Panc1 (cell line): ENCODE data around the gene FIBP. TPM values are rescaled to one million over a fixed set of nuclear protein-coding genes. Genes with fewer than 3 reads are reported as not detected.

Source experiments
- ATAC-seq: fragments of 200-7000 bp; cut with Tn5 transposase; 2 replicates; pipeline ENCODE4 v1.9.1; 2020; ENCODE audit warnings: mild to moderate bottlenecking, moderate library complexity
- BruUV-seq: library from RNA; stranded (reverse); fragments of 400-500 nt; replicated peaks from 2 replicates; lab custom pipeline; 2021; lab: Mats Ljungman, UMichigan
- CTCF ChIA-PET: fragments of 300-600 bp; sonication (Branson Sonifier 250); formaldehyde crosslinking; loops from one replicate; lab custom pipeline; 2022; ENCODE audit warnings: antibody characterized with exemption; lab: Charles Lee
- POLR2A ChIA-PET: fragments of 300-600 bp; sonication (Branson Sonifier 250); formaldehyde crosslinking; loops from one replicate; lab custom pipeline; 2022; ENCODE audit warnings: antibody characterized with exemption; lab: Charles Lee
- DNase-seq: peaks from one replicate; pipeline ENCODE4 v3.0.0-alpha.2; 2010; ENCODE audit warnings: low read depth, low spot score
- H3K27ac ChIP-seq: 2 replicates; pipeline ENCODE4 v1.5.1; 2011; ENCODE audit warnings: mild to moderate bottlenecking, low read length, inconsistent platforms
- H3K27me3 ChIP-seq: fragments of 200-500 bp; sonication (Bioruptor generic); 2 replicates; pipeline ENCODE4 v1.6.0; 2014; ENCODE audit warnings: low read length, inconsistent platforms; ENCODE audit not compliant: control insufficient read depth, insufficient read depth
- H3K36me3 ChIP-seq: fragments of 200-500 bp; sonication (Bioruptor generic); 2 replicates; pipeline ENCODE4 v1.5.1; 2014; ENCODE audit warnings: inconsistent platforms, mild to moderate bottlenecking, low read length, moderate library complexity; ENCODE audit not compliant: control insufficient read depth, insufficient read depth
- H3K4me1 ChIP-seq: 2 replicates; pipeline ENCODE4 v1.5.1; 2011; ENCODE audit warnings: inconsistent platforms, mild to moderate bottlenecking, low read length, moderate library complexity; ENCODE audit not compliant: control insufficient read depth, insufficient read depth
- H3K4me3 ChIP-seq, 2 experiments: 2 replicates each; pipeline ENCODE4 v1.5.1; 2011 to 2012; ENCODE audit warnings: low read depth in 2 of 2, low read length in 2 of 2, mild to moderate bottlenecking in 2 of 2, inconsistent platforms in 1 of 2, moderate library complexity in 1 of 2
- H3K9me3 ChIP-seq: fragments of 200-500 bp; sonication (Bioruptor generic); 2 replicates; pipeline ENCODE4 v1.5.1; 2014; ENCODE audit warnings: low read depth, mild to moderate bottlenecking, inconsistent platforms, low read length, moderate library complexity; ENCODE audit not compliant: control insufficient read depth, insufficient read depth
- CTCF ChIP-seq: fragments of 450-650 bp; IDR thresholded peaks from 2 replicates; pipeline ENCODE4 v1.5.1; 2017; ENCODE audit warnings: mild to moderate bottlenecking
- POLR2AphosphoS5 ChIP-seq: IDR thresholded peaks from 2 replicates; pipeline ENCODE4 v1.6.1; 2012; ENCODE audit warnings: mild to moderate bottlenecking, low read depth, low read length, moderate library complexity
- REST ChIP-seq, 2 experiments: IDR thresholded peaks; 2 replicates each; pipeline ENCODE4 v1.6.1; 2011 to 2012; ENCODE audit warnings: low read depth in 2 of 2, control low read depth in 1 of 2, low read length in 1 of 2, mild to moderate bottlenecking in 1 of 2, moderate library complexity in 1 of 2; ENCODE audit not compliant: insufficient read depth in 1 of 2
- SIN3A ChIP-seq: IDR thresholded peaks from 2 replicates; pipeline ENCODE4 v1.6.1; 2012; ENCODE audit warnings: low read depth, mild to moderate bottlenecking, low read length, moderate library complexity, borderline replicate concordance; ENCODE audit not compliant: insufficient read depth
- TCF7L2 ChIP-seq: IDR thresholded peaks from 2 replicates; pipeline ENCODE4 v1.6.1; 2011; ENCODE audit warnings: mild to moderate bottlenecking, low read depth, low read length, inconsistent platforms
- in situ Hi-C: cut with HindIII; loops from 2 replicates; pipeline ENCODE4 v1.10.0; 2016; ENCODE audit warnings: low sequenced_read_pairs, low pct_unique_long_range_greater_than_20kb
- intact Hi-C: fragments of 100-400 bp; cut with micrococcal nuclease; formaldehyde crosslinking; loops from one replicate; pipeline ENCODE4 v1.10.0; 2022; ENCODE audit not compliant: unreplicated experiment
- total RNA-seq: library from RNA; stranded (reverse); gene quantifications from one replicate; pipeline ENCODE4 v1.2.1, GENCODE V29; 2021; ENCODE audit not compliant: unreplicated experiment

The FIBP gene
- total RNA-seq, 1 experiment from 2014 or later = 105 TPM

- peak overlapping the region; percentile 98 for H3K27ac ChIP-seq
- no peak for DNase-seq
- TF ChIP-seq POLR2AphosphoS5 (no peak), TCF7L2 (no peak), SIN3A (no peak), CTCF (no peak), REST (IDR thresholded peaks at IDR 0.05; ENCODE audit: insufficient read depth in 1 of 2, low read depth in 2 of 2, low read length in 1 of 2) (no peak)
These were observed 26.6 kb downstream of the FIBP start for GRCh38 chr11:65861533-65862183.

GRCh38 chr11:65861165-65861505, 27.1 kb downstream of the FIBP start:
- Histone ChIP-seq H3K4me1 (peaks cover 27% of the 10 kb centered on the region), H3K4me3 (peak overlapping the region; percentile 85 to 99), H3K27ac (peak overlapping the region; percentile 98), H3K9me3 (no peaks in the 10 kb centered on the region), H3K36me3 (peaks cover 8% of the 10 kb centered on the region), H3K27me3 (no peaks in the 10 kb centered on the region)
- ChIA-PET CTCF (interaction anchor here (3.3 kb wide), 1 partner anchor 24 kb away, joined by 14 read pairs; no protein-coding TSS in a partner anchor), POLR2A (interaction anchor here (0.6 to 1.9 kb wide), 4 partner anchors 9 to 45 kb away, joined by 3 to 7 read pairs (median 4); no protein-coding TSS in a partner anchor)
- intact Hi-C loops (no loop called here), in situ Hi-C loops (no loop called here)
- TF ChIP-seq REST (IDR thresholded peaks at IDR 0.05; ENCODE audit: insufficient read depth in 1 of 2, low read depth in 2 of 2, low read length in 1 of 2) (no peak), SIN3A (no peak), POLR2AphosphoS5 (no peak), CTCF (no peak), TCF7L2 (no peak)
- DNase-seq (no peak), ATAC-seq (no peak)
- no TSS peak for BruUV-seq

More at GRCh38 chr11:65861533-65862183, 26.6 kb downstream of the FIBP start:
- intact Hi-C loops (no loop called here), in situ Hi-C loops (no loop called here)
- peaks cover 25% of the 10 kb centered on the region for H3K4me1 ChIP-seq
- no peak for ATAC-seq
- no TSS peak for BruUV-seq
- peaks cover 3% of the 10 kb centered on the region for H3K36me3 ChIP-seq
- CTCF ChIA-PET = no interaction called here
- peak overlapping the region; percentile 85 to 99 for H3K4me3 ChIP-seq
- no peaks in the 10 kb centered on the region for H3K27me3 ChIP-seq
- no peaks in the 10 kb centered on the region for H3K9me3 ChIP-seq
- POLR2A ChIA-PET = interaction anchor here (0.8 to 1.9 kb wide), 2 partner anchors 8 to 10 kb away, joined by 4 to 7 read pairs; no protein-coding TSS in a partner anchor
